NCI-H345 treated with DMSO at 0.1 percent for 48 hours (cell line): Measurements from ENCODE around the gene NEU4.

Source experiments
- DNase-seq: peaks from one replicate; lab custom pipeline; 2025; ENCODE audit not compliant: unreplicated experiment; lab: John Stamatoyannopoulos, UW

NEU4 gene

DNA sequence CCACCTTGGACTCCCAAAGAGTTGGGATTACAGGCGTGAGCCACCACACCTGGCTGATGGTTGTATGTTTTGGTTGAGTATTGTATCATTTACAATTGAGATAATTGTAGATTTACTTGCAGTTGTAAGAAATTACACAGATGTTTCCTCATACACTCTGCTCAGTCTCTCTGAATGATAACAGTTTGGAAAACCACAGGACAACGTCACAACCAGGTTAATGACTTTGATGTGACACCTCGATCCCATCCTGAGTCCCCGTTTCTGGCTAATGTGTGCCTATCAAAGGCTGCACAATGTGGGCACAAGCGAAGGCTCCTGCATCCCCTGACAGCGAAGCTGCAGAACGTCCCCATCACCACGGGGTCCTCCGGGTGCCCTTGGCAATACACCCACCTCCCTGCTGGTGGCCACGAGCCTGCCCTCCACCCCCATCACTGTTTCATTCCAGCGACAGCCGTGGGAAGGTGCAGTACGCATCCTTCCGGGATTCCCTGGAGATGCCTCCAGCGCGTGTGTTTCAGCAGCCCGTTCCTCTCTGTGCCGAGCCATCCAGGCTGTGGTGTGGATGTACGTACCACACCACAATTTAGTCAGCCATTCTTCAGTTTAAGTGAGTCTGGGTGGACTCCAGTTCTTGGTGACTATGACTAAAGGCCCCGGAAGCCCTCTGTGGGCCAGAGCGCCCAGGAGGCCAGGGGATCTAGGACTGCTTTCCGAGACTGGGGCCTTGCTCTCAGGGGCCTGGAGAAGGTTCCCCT, 54.0 kb downstream of the NEU4 start:
- no peak for DNase-seq

- no peak for DNase-seq
These were observed 54.6 kb downstream of the NEU4 start for GRCh38 chr2:241863536-241863954.

- DNase-seq, result no peak
These were observed 55.3 kb downstream of the NEU4 start for GRCh38 chr2:241864168-241864849.

DNA sequence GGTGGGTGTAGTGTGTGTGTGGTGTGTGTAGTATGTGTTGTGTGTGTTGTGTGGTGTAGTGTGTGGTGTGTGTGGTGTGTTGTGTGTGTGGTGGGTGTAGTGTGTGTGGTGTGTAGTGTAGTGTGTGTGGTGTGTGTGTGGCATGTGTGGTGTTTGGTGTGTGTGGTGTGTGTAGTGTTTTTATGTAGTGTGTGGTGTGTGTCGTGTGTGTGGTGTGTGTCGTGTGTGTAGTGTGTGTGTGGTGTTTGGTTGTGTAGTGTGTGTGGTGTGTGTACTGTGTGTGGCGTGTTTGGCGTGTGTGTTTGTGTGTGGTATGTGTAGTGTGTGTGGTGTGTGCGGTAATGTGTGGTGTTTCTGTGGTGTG, 55.8 kb downstream of the NEU4 start:
- DNase-seq, result no peak

DNA sequence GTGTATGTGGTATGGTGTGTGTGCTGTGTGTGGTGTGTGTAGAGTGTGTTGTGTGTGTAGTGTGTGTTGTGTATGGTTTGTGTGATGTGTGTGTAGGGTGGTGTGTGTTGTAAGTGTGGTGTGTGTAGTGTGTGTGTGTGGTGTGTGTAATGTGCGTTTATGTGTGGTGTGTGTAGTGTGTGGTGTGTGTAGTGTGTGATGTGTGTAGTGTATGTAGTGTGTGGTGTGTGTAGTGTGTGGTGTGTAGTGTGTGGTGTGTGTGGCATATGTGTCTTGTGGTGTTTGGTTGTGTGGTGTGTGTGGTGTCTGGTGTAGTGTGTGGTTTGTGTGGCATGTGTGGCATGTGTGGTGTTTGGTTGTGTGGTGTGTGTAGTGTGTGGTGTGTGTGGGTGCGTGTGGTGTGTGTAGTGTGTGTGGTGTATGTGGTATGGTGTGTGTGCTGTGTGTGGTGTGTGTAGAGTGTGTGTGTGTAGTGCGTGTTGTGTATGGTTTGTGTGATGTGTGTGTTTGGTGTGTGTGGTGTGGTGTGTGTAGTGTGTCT, 56.5 kb downstream of the NEU4 start:
- DNase-seq, result no peak

DNA sequence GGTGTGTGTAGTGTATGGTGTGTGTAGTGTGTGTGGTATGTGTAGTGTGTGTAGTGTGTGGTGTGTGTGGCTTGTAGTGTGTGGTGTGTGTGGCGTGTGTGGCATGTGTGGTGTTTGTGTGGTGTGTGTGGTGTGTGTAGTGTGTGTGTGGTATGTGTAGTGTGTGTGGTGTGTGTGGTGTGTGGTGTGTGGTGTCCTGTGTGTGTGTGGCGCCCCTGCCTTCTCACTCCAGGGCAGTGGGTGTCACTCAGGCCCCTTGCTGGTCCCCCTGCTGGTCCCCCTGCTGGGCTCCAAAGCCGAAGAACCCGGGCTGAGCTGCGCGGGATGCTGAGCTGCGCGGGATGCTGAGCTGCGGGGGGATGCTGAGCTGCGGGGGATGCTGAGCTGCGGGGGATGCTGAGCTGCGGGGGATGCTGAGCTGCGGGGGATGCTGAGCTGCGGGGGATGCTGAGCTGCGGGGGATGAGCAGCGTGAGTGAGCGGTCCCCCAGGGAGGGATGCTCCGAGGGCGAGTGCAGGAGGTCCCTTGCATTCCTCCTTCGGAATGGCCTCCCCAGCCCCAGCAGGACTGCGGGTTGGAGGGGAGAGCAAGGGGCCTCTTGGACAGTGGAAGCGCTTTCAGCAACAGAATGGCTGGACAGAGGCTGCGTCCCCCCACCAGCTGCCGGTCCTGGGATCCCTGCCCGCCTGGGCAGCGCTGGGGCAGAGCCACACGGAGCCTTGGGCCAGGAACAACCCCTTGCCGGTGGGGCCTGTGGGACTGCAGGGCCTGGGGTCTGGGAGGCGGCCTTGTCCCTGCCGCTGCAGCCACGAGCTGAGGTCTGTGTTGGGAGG, 57.2 kb downstream of the NEU4 start:
- no peak for DNase-seq
